ENCODE data around the gene IQCH.

IQCH gene

GRCh38 chr15:67508407-67508806 is 253.8 kb downstream of the IQCH start:
- no peak for DNase-seq

GRCh38 chr15:67509918-67510317 is 255.3 kb downstream of the IQCH start:
- DNase-seq = no peak

- DNase-seq = no peak
Measured at GRCh38 chr15:67510597-67511190, 256.1 kb downstream of the IQCH start.

- no peak for DNase-seq
Measured at GRCh38 chr15:67511606-67512005, 257.0 kb downstream of the IQCH start.

- no peak for DNase-seq
Measured at GRCh38 chr15:67512140-67512539, 257.6 kb downstream of the IQCH start.

- no peak for DNase-seq
Measured at GRCh38 chr15:67512933-67513714, 258.5 kb downstream of the IQCH start.

GRCh38 chr15:67515090-67515489 is 260.5 kb downstream of the IQCH start:
- no peak for DNase-seq

- DNase-seq = no peak
Measured at GRCh38 chr15:67515557-67515956, 261.0 kb downstream of the IQCH start.

GRCh38 chr15:67520321-67521028 is 265.9 kb downstream of the IQCH start:
- DNase-seq = no peak

GRCh38 chr15:67521029-67521782 is 266.6 kb downstream of the IQCH start, which contains the start of gene C15orf61:
Gene C15orf61 (plus strand): TSS chr15:67521131. CDS start chr15:67521249, 118 bp downstream.
- peak; percentile 83 to 84 for DNase-seq

GRCh38 chr15:67521783-67522568 is 267.4 kb downstream of the IQCH start:
- DNase-seq = no peak

GRCh38 chr15:67523330-67523729 is 268.7 kb downstream of the IQCH start:
- DNase-seq = no peak

GRCh38 chr15:67524235-67524634 is 269.6 kb downstream of the IQCH start:
- no peak for DNase-seq

GRCh38 chr15:67528513-67528912 is 273.9 kb downstream of the IQCH start:
- DNase-seq = no peak

GRCh38 chr15:67531379-67531914 is 276.9 kb downstream of the IQCH start:
- no peak for DNase-seq

GRCh38 chr15:67533873-67534272 is 279.3 kb downstream of the IQCH start:
- DNase-seq = no peak

- no peak for DNase-seq
Measured at GRCh38 chr15:67534360-67534759, 279.8 kb downstream of the IQCH start.

GRCh38 chr15:67537771-67538170 is 283.2 kb downstream of the IQCH start:
- DNase-seq = no peak

GRCh38 chr15:67542420-67543347 is 288.1 kb downstream of the IQCH start, which contains the start of gene MAP2K5:
Gene MAP2K5 (plus strand): TSS chr15:67542703. CDS start chr15:67543336, 633 bp downstream.
- DNase-seq = peak; percentile 78 to 85

- no peak for DNase-seq
Measured at GRCh38 chr15:67543348-67543718, 288.7 kb downstream of the IQCH start.

GRCh38 chr15:67544475-67544874 is 289.9 kb downstream of the IQCH start:
- DNase-seq = no peak

All from stimulated activated CD4-positive, alpha-beta T cell treated with anti-CD3 and anti-CD28 coated beads, Interleukin-4, amount 100 ng/mL, for 4 hours (primary cell).